HepG2 (cell line): ENCODE results near the gene CGREF1. TPM values are rescaled to one million over a fixed set of nuclear protein-coding genes. Genes with fewer than 3 reads are reported as not detected.

Experiments
- AHR ChIP-seq: IDR thresholded peaks from 2 replicates; pipeline ENCODE4 v1.6.1; 2018; ENCODE audit warnings: missing genetic modification reagents, missing compliant biosample characterization
- EED ChIP-seq: sonication (generic); formaldehyde crosslinking; IDR thresholded peaks from 2 replicates; pipeline ENCODE4 v1.5.0; 2020; ENCODE audit warnings: mild to moderate bottlenecking, missing genetic modification reagents
- GABPA ChIP-seq, 2 experiments: IDR thresholded peaks; 2 replicates each; pipeline ENCODE4 v1.6.1; 2011 to 2016; ENCODE audit warnings: low read depth in 2 of 2, low read length in 1 of 2, missing biosample characterization in 1 of 2, missing genetic modification characterization in 1 of 2
- GATAD2A ChIP-seq: IDR thresholded peaks from 2 replicates; pipeline ENCODE4 v1.6.1; 2016
- KDM4B ChIP-seq: sonication (generic); formaldehyde crosslinking; IDR thresholded peaks from 2 replicates; pipeline ENCODE4 v1.4.0; 2020; ENCODE audit warnings: missing genetic modification reagents
- NCOA2 ChIP-seq: sonication (generic); formaldehyde crosslinking; IDR thresholded peaks from 2 replicates; pipeline ENCODE4 v1.8.0; 2022; ENCODE audit warnings: inconsistent platforms
- NFATC3 ChIP-seq: sonication (generic); formaldehyde crosslinking; IDR thresholded peaks from 2 replicates; pipeline ENCODE4 v1.5.1; 2020; ENCODE audit warnings: mild to moderate bottlenecking, missing genetic modification reagents
- PCBP1 ChIP-seq: fragments of 200-400 bp; formaldehyde crosslinking; IDR thresholded peaks from 2 replicates; pipeline ENCODE4 v1.6.1; 2017; ENCODE audit warnings: mild to moderate bottlenecking, low read depth, low read length, borderline replicate concordance
- RFX3 ChIP-seq: IDR thresholded peaks from 2 replicates; pipeline ENCODE4 v1.6.1; 2016; ENCODE audit warnings: missing biosample characterization, missing genetic modification reagents
- RFXAP ChIP-seq: sonication (generic); formaldehyde crosslinking; IDR thresholded peaks from 2 replicates; pipeline ENCODE4 v1.4.0; 2020; ENCODE audit warnings: missing genetic modification reagents, borderline replicate concordance
- SRY ChIP-seq: sonication (generic); formaldehyde crosslinking; IDR thresholded peaks from 2 replicates; pipeline ENCODE4 v1.8.0; 2022; ENCODE audit warnings: mild to moderate bottlenecking, missing genetic modification reagents
- TCF7L2 ChIP-seq: IDR thresholded peaks from 2 replicates; pipeline ENCODE4 v1.6.1; 2011; ENCODE audit warnings: mild to moderate bottlenecking, low read depth, low read length, moderate library complexity
- ZKSCAN8 ChIP-seq: IDR thresholded peaks from 2 replicates; pipeline ENCODE4 v1.6.1; 2016; ENCODE audit warnings: borderline replicate concordance, missing genetic modification reagents, missing compliant biosample characterization
- ZNF143 ChIP-seq: sonication (generic); formaldehyde crosslinking; IDR thresholded peaks from 2 replicates; pipeline ENCODE4 v1.4.0; 2020; ENCODE audit warnings: missing genetic modification reagents
- ZNF253 ChIP-seq: sonication (generic); formaldehyde crosslinking; IDR thresholded peaks from 2 replicates; pipeline ENCODE4 v1.8.0; 2022; ENCODE audit warnings: mild to moderate bottlenecking, missing genetic modification reagents, borderline replicate concordance
- ZNF547 ChIP-seq: sonication (generic); formaldehyde crosslinking; IDR thresholded peaks from 2 replicates; pipeline ENCODE4 v1.5.1; 2020; ENCODE audit warnings: mild to moderate bottlenecking, missing genetic modification reagents
- ZNF816 ChIP-seq: sonication (generic); formaldehyde crosslinking; IDR thresholded peaks from 2 replicates; pipeline ENCODE4 v1.8.0; 2022; ENCODE audit warnings: missing genetic modification reagents, mild to moderate bottlenecking, borderline replicate concordance
- polyA plus RNA-seq, 8 experiments: library from polyadenylated mRNA; depleted of rRNA in 3 of 8; stranded (reverse) in 7 of 8; unstranded in 1 of 8; fragments of >200 nt; fragmentation: Illumina TruSeq in 4 of 8; extraction: Trizol in 4 of 8; gene quantifications; 2 replicates each; pipeline versions ENCODE4 v1.2.1 to v1.2.3, GENCODE V29; 2011 to 2016; ENCODE audit warnings: low read depth in 4 of 8, missing spikeins in 1 of 8, mixed read lengths in 1 of 8; ENCODE audit not compliant: insufficient read depth in 1 of 8
- total RNA-seq, 5 experiments: library from RNA; depleted of rRNA; stranded (reverse); fragments of >200 nt; fragmentation: Illumina TruSeq; extraction: Trizol; gene quantifications; 2 replicates each; pipeline ENCODE4 v1.2.3, GENCODE V29; 2016; ENCODE audit warnings: low read depth in 1 of 5
- TF ChIP-seq, protein P1 (sequence below): sonication (generic); formaldehyde crosslinking; IDR thresholded peaks from 2 replicates; pipeline ENCODE4 v1.5.0; 2020; ENCODE audit warnings: mild to moderate bottlenecking, missing genetic modification reagents
- TF ChIP-seq, protein P2 (sequence below): sonication (generic); formaldehyde crosslinking; IDR thresholded peaks from 2 replicates; pipeline ENCODE4 v1.5.1; 2020; ENCODE audit warnings: mild to moderate bottlenecking, moderate library complexity, missing genetic modification reagents
- TF ChIP-seq, protein P3 (sequence below): sonication (generic); formaldehyde crosslinking; IDR thresholded peaks from 2 replicates; pipeline ENCODE4 v1.8.0; 2022; ENCODE audit warnings: mild to moderate bottlenecking, missing genetic modification reagents, borderline replicate concordance
- TF ChIP-seq, protein P4 (sequence below): sonication (generic); formaldehyde crosslinking; IDR thresholded peaks from 2 replicates; pipeline ENCODE4 v1.5.1; 2020; ENCODE audit warnings: missing genetic modification reagents, mild to moderate bottlenecking, borderline replicate concordance

Gene CGREF1
- total and polyA plus RNA-seq, 2 of the 13 experiments (the other 11 are each of a cell fraction or from before 2014, with no cell fraction given) = 13.9 to 23.4 TPM

DNA sequence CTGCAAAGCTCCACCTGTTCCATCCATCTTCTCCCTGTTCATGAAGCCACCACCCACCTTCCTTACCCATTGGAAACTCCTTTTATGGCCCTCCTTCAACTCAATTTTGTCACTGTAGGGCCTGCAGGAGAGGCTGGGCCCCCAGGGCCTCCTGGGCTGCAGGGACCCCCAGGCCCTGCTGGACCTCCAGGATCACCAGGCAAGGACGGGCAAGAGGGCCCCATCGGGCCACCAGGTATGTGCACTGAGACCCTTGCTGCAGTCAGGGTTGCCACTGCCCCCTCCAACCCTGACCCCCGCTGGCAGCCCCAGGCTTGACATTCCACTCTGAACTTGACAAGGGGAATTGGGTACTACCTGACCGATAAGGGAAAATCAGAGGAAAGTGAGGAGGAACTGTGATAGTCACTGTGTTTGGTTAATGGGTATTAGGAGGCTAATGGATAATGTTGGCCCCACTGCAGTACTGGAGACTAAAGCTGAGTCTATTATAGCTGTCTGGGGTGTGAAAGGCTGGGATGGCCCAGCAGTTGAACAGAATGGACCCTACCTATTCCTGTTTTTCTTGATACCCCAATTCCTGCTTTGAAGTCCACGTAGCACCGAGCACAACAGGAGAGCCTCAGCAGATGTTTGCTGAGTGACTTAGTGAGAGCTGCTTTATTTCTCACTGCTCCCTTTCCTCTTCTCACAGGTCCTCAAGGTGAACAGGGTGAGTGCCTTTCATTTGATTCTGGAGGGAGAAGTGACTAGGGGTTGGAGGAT lies 34.4 kb downstream of the CGREF1 start (continued):
- TF ChIP-seq RFXAP (CRISPR knock-in tag) (0 out of 2 replicates have a peak, but pooled peaks have one; percentile 4), EED (0 out of 2 replicates have a peak, but pooled peaks have one; percentile 35), SRY (0 out of 2 replicates have a peak, but pooled peaks have one; percentile 32), TCF7L2 (no peak), KDM4B (CRISPR knock-in tag) (no peak), ZNF253 (CRISPR knock-in tag) (no peak), RFX3 (CRISPR knock-in tag) (no peak), GABPA (IDR thresholded peaks at IDR 0.05; ENCODE audit: low read depth, low read length) (no peak), GABPA (CRISPR knock-in tag; IDR thresholded peaks at IDR 0.05; ENCODE audit: low read depth) (no peak), ZNF143 (CRISPR knock-in tag) (0 out of 2 replicates have a peak, but pooled peaks have one; percentile 2), GATAD2A (CRISPR knock-in tag) (0 out of 2 replicates have a peak, but pooled peaks have one; percentile 5), ZNF816 (CRISPR knock-in tag) (no peak), ZKSCAN8 (CRISPR knock-in tag) (no peak), PCBP1 (no peak), NCOA2 (CRISPR knock-in tag) (no peak), ZNF547 (CRISPR knock-in tag) (0 out of 2 replicates have a peak, but pooled peaks have one; percentile 8), AHR (CRISPR knock-in tag) (peak; percentile 2; the same call in 1 of the 2 replicates), NFATC3 (no peak)
- TF ChIP-seq, protein P1, sequence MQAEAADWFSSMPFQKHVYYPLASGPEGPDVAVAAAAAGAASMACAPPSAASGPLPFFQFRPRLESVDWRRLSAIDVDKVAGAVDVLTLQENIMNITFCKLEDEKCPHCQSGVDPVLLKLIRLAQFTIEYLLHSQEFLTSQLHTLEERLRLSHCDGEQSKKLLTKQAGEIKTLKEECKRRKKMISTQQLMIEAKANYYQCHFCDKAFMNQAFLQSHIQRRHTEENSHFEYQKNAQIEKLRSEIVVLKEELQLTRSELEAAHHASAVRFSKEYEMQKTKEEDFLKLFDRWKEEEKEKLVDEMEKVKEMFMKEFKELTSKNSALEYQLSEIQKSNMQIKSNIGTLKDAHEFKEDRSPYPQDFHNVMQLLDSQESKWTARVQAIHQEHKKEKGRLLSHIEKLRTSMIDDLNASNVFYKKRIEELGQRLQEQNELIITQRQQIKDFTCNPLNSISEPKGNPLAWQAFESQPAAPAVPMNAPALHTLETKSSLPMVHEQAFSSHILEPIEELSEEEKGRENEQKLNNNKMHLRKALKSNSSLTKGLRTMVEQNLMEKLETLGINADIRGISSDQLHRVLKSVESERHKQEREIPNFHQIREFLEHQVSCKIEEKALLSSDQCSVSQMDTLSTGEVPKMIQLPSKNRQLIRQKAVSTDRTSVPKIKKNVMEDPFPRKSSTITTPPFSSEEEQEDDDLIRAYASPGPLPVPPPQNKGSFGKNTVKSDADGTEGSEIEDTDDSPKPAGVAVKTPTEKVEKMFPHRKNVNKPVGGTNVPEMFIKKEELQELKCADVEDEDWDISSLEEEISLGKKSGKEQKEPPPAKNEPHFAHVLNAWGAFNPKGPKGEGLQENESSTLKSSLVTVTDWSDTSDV (CRISPR knock-in tag) = no peak
- TF ChIP-seq, protein P2, sequence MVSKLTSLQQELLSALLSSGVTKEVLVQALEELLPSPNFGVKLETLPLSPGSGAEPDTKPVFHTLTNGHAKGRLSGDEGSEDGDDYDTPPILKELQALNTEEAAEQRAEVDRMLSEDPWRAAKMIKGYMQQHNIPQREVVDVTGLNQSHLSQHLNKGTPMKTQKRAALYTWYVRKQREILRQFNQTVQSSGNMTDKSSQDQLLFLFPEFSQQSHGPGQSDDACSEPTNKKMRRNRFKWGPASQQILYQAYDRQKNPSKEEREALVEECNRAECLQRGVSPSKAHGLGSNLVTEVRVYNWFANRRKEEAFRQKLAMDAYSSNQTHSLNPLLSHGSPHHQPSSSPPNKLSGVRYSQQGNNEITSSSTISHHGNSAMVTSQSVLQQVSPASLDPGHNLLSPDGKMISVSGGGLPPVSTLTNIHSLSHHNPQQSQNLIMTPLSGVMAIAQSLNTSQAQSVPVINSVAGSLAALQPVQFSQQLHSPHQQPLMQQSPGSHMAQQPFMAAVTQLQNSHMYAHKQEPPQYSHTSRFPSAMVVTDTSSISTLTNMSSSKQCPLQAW (CRISPR knock-in tag) = no peak
- TF ChIP-seq, protein P3, sequence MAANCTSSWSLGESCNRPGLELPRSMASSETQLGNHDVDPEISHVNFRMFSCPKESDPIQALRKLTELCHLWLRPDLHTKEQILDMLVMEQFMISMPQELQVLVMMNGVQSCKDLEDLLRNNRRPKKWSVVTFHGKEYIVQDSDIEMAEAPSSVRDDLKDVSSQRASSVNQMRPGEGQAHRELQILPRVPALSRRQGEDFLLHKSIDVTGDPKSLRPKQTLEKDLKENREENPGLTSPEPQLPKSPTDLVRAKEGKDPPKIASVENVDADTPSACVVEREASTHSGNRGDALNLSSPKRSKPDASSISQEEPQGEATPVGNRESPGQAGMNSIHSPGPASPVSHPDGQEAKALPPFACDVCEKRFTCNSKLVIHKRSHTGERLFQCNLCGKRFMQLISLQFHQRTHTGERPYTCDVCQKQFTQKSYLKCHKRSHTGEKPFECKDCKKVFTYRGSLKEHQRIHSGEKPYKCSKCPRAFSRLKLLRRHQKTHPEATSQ (CRISPR knock-in tag) = no peak
- TF ChIP-seq, protein P4, sequence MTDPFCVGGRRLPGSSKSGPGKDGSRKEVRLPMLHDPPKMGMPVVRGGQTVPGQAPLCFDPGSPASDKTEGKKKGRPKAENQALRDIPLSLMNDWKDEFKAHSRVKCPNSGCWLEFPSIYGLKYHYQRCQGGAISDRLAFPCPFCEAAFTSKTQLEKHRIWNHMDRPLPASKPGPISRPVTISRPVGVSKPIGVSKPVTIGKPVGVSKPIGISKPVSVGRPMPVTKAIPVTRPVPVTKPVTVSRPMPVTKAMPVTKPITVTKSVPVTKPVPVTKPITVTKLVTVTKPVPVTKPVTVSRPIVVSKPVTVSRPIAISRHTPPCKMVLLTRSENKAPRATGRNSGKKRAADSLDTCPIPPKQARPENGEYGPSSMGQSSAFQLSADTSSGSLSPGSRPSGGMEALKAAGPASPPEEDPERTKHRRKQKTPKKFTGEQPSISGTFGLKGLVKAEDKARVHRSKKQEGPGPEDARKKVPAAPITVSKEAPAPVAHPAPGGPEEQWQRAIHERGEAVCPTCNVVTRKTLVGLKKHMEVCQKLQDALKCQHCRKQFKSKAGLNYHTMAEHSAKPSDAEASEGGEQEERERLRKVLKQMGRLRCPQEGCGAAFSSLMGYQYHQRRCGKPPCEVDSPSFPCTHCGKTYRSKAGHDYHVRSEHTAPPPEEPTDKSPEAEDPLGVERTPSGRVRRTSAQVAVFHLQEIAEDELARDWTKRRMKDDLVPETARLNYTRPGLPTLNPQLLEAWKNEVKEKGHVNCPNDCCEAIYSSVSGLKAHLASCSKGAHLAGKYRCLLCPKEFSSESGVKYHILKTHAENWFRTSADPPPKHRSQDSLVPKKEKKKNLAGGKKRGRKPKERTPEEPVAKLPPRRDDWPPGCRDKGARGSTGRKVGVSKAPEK = no peak
